GM12878 (cell line): ENCODE results near the gene HADHA. TPM values are rescaled to one million over a fixed set of nuclear protein-coding genes. Genes with fewer than 3 reads are reported as not detected.

Experiments
- ATAC-seq: fragments of 200-7000 bp; cut with Tn5 transposase; 3 replicates; pipeline ENCODE4 v1.9.1; 2020; ENCODE audit warnings: mild to moderate bottlenecking, moderate library complexity
- BruUV-seq: library from RNA; stranded (reverse); fragments of 400-500 nt; replicated peaks from 2 replicates; lab custom pipeline; 2021; lab: Mats Ljungman, UMichigan
- CTCF ChIA-PET: fragments of 300-600 bp; sonication (Branson Sonifier 250); formaldehyde crosslinking; extraction: SDS; loops from one replicate; lab custom pipeline; 2021; ENCODE audit warnings: inconsistent platforms; lab: Yijun Ruan, JAX
- POLR2A ChIA-PET: fragments of 350-600 bp; formaldehyde crosslinking; extraction: SDS; loops from one replicate; lab custom pipeline; 2021; ENCODE audit warnings: inconsistent platforms; lab: Charles Lee
- RAD21 ChIA-PET: fragments of 300-600 bp; sonication (Branson Sonifier 250); formaldehyde crosslinking; loops from one replicate; lab custom pipeline; 2023; ENCODE audit warnings: antibody characterized with exemption; ENCODE audit not compliant: unreplicated experiment; lab: Charles Lee
- SMC1A ChIA-PET: fragments of 300-600 bp; sonication (Branson Sonifier 250); formaldehyde crosslinking; loops from one replicate; lab custom pipeline; 2023; ENCODE audit not compliant: unreplicated experiment, uncharacterized antibody; lab: Charles Lee
- DNase-seq: peaks from one replicate; pipeline ENCODE4 v3.0.0-alpha.2; 2011; ENCODE audit warnings: low read depth, low spot score
- FAIRE-seq: peaks from 3 replicates; lab custom pipeline; 2011; peaks lifted over from hg19 to GRCh38; lab: Jason Lieb, UNC
- H2AFZ ChIP-seq: 2 replicates; pipeline ENCODE4 v1.6.0; 2011; ENCODE audit warnings: low read depth, low read length, control low read depth; ENCODE audit not compliant: control insufficient read depth
- H3K27ac ChIP-seq: 2 replicates; pipeline ENCODE4 v1.5.1; 2011; ENCODE audit warnings: control low read depth; ENCODE audit not compliant: control insufficient read depth, insufficient read depth
- H3K27me3 ChIP-seq, 2 experiments: replicated peaks in 1 of 2; 2 replicates each; pipeline versions ENCODE4 v1.6.0 to v1.6.1; 2011; ENCODE audit warnings: low read length in 1 of 2; ENCODE audit not compliant: control insufficient read depth in 2 of 2, insufficient read depth in 2 of 2
- H3K36me3 ChIP-seq, 2 experiments: 2 replicates each; pipeline ENCODE4 v1.5.1; 2011; ENCODE audit warnings: low read length in 1 of 2; ENCODE audit not compliant: control insufficient read depth in 2 of 2, insufficient read depth in 2 of 2
- H3K4me1 ChIP-seq: 2 replicates; pipeline ENCODE4 v1.6.1; 2011; ENCODE audit warnings: mild to moderate bottlenecking, low read length, moderate library complexity, mixed read lengths; ENCODE audit not compliant: control insufficient read depth, insufficient read depth
- H3K4me2 ChIP-seq: 2 replicates; pipeline ENCODE4 v1.6.0; 2011; ENCODE audit warnings: control low read depth; ENCODE audit not compliant: control insufficient read depth, insufficient read depth
- H3K4me3 ChIP-seq: fragments of 200-600 bp; sonication (generic); 2 replicates; pipeline ENCODE4 v1.5.1; 2016
- H3K79me2 ChIP-seq: 2 replicates; pipeline ENCODE4 v1.6.0; 2011; ENCODE audit warnings: low read length; ENCODE audit not compliant: control insufficient read depth, insufficient read depth
- H3K9ac ChIP-seq: 2 replicates; pipeline ENCODE4 v1.8.0; 2011; ENCODE audit warnings: low read length, control low read depth, mixed read lengths; ENCODE audit not compliant: control insufficient read depth, insufficient read depth
- H3K9me3 ChIP-seq: replicated peaks from 3 replicates; pipeline ENCODE4 v1.5.1; 2011; ENCODE audit warnings: mild to moderate bottlenecking, low read length; ENCODE audit not compliant: control insufficient read depth, insufficient read depth
- H4K20me1 ChIP-seq: 2 replicates; pipeline ENCODE4 v1.6.0; 2011; ENCODE audit not compliant: control insufficient read depth, insufficient read depth
- EED ChIP-seq: sonication (generic); IDR thresholded peaks from 2 replicates; pipeline ENCODE4 v1.6.1; 2016; ENCODE audit warnings: antibody characterized with exemption, low read depth
- MYC ChIP-seq: IDR thresholded peaks from 2 replicates; pipeline ENCODE4 v1.6.1; 2011; ENCODE audit warnings: mild to moderate bottlenecking, low read length, moderate library complexity, inconsistent platforms; ENCODE audit not compliant: insufficient read depth, insufficient replicate concordance, insufficient read length, severe bottlenecking
- NBN ChIP-seq: fragments of 450-650 bp; IDR thresholded peaks from 2 replicates; pipeline ENCODE4 v1.6.1; 2016
- SIN3A ChIP-seq: IDR thresholded peaks from 2 replicates; pipeline ENCODE4 v1.6.1; 2012; ENCODE audit warnings: low read depth, low read length, improper control_type of control experiment
- SMAD5 ChIP-seq: IDR thresholded peaks from 2 replicates; pipeline ENCODE4 v1.6.1; 2016; ENCODE audit warnings: antibody characterized with exemption, low read depth
- STAT3 ChIP-seq: IDR thresholded peaks from 2 replicates; pipeline ENCODE4 v1.6.1; 2011; ENCODE audit warnings: low read depth, low read length, improper control_type of control experiment
- TCF7 ChIP-seq: IDR thresholded peaks from 2 replicates; pipeline ENCODE4 v1.6.1; 2014; ENCODE audit warnings: antibody characterized with exemption, borderline replicate concordance
- WGBS: methylation state at CpG from one replicate; pipeline ENCODE4 v1.1.6; 2016; ENCODE audit warnings: low lambda C conversion rate; ENCODE audit not compliant: insufficient replicate concordance, insufficient coverage; ENCODE audit errors: missing lambda C conversion rate; 5-methylcytosine and 5-hydroxymethylcytosine counted together
- in situ Hi-C: fragments of 300-500 bp; cut with MboI; formaldehyde crosslinking; loops from 9 replicates; pipeline ENCODE4 v1.14.3; 2018; ENCODE audit warnings: mixed read lengths
- intact Hi-C: fragments of 100-400 bp; cut with micrococcal nuclease; formaldehyde crosslinking; loops from one replicate; pipeline ENCODE4 v1.14.2; 2022; ENCODE audit not compliant: unreplicated experiment
- polyA plus RNA-seq, 11 experiments: library from polyadenylated mRNA; depleted of rRNA in 4 of 11; unstranded in 6 of 11; stranded (reverse) in 5 of 11; fragments of >200 nt; fragmentation: Nextera tagmentation in 4 of 11; fragmentation: Illumina TruSeq in 1 of 11; extraction: Ambion mirVana in 4 of 11; extraction: Trizol in 1 of 11; gene quantifications; 1 replicate in 1 of 11; 2 replicates in 10 of 11; pipeline versions ENCODE4 v1.2.1 to v1.2.3, GENCODE V29; 2011 to 2016; ENCODE audit warnings: inconsistent platforms in 2 of 11, missing spikeins in 2 of 11, low read depth in 1 of 11
- total RNA-seq, 4 experiments: library from RNA; depleted of rRNA in 3 of 4; stranded (reverse); fragments of >200 nt in 3 of 4; fragmentation: Illumina TruSeq in 1 of 4; extraction: Trizol in 1 of 4; gene quantifications; 2 replicates each; pipeline versions ENCODE4 v1.2.1 to v1.2.3, GENCODE V29; 2013 to 2021
- TF ChIP-seq, protein P1 (sequence below): IDR thresholded peaks from 2 replicates; pipeline ENCODE4 v1.6.1; 2011; ENCODE audit warnings: mild to moderate bottlenecking, low read depth, low read length, moderate library complexity; ENCODE audit not compliant: insufficient replicate concordance
- TF ChIP-seq, protein P2 (sequence below): fragments of 150-350 bp; IDR thresholded peaks from 2 replicates; pipeline ENCODE4 v1.6.1; 2016; ENCODE audit warnings: low read depth, low read length
- TF ChIP-seq, protein P3 (sequence below): IDR thresholded peaks from 2 replicates; pipeline ENCODE4 v1.6.1; 2012; ENCODE audit warnings: low read depth, low read length, improper control_type of control experiment
- TF ChIP-seq, protein P4 (sequence below): fragments of 450-650 bp; IDR thresholded peaks from 2 replicates; pipeline ENCODE4 v1.6.1; 2017; ENCODE audit warnings: mild to moderate bottlenecking, low read depth, inconsistent platforms; ENCODE audit not compliant: poor library complexity, severe bottlenecking

HADHA gene
- total and polyA plus RNA-seq, 10 of the 15 experiments (the other 5 are each of a cell fraction or from before 2014, with no cell fraction given), result 109 to 207 (median 165) TPM

DNA sequence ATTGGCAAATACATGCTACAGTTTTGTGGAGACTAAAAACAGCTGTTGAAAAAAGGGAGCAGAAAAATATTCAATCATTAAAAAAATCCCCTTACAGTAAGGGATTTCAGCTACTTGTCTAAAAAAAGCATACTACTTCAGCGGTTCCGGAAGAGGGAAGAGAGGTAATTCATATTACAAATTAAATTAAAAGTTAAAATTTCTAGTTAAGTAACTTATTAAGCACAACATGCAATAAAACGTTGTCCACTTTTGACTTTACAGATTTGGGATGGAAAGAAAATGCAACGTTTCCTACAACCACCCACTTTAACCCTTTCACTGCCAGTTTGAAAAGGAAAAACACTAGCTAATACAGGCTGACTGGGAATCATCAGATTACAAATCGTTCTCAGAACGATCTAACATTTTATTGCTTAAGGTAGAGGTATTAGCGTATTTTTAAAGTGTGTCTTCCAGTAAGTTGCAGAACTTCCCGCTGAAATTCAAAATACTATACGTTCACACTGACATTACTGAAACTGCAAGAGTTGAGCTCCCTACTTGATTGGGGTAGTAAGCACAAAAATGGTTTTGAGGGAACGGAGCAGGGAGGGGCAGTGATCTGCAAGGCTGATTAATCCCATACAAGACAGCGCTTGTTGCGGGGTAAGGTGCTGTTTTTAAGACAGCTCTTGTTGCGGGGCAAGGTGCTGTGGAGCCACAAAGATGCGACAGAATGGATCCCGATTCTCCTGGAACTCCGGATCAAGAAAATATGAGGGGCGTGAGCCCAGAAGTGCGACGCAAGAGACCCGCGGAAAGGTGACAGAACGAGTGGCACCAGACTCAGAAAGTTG lies 743 bp downstream of the HADHA start:
- RAD21 ChIA-PET, result interaction anchor here (2.3 to 4.9 kb wide), 4 partner anchors 27 to 105 kb away, joined by 8 to 41 read pairs (median 12); partner anchors contain the start of gene ADGRF3
- intact Hi-C loops, result loop anchor here (1.0 to 2.0 kb wide), 2 partner anchors 87 to 102 kb away; no protein-coding TSS in a partner anchor
- TF ChIP-seq, protein P1, sequence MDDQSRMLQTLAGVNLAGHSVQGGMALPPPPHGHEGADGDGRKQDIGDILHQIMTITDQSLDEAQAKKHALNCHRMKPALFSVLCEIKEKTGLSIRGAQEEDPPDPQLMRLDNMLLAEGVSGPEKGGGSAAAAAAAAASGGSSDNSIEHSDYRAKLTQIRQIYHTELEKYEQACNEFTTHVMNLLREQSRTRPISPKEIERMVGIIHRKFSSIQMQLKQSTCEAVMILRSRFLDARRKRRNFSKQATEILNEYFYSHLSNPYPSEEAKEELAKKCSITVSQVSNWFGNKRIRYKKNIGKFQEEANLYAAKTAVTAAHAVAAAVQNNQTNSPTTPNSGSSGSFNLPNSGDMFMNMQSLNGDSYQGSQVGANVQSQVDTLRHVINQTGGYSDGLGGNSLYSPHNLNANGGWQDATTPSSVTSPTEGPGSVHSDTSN, result no peak
- TF ChIP-seq TCF7 (no peak), EED (no peak; the same call in 1 of the 2 replicates), MYC (no peak), SIN3A (peak; percentile 67), STAT3 (no peak), NBN (no peak), SMAD5 (peak; percentile 42; the same call in 1 of the 2 replicates)
- TF ChIP-seq, protein P2, sequence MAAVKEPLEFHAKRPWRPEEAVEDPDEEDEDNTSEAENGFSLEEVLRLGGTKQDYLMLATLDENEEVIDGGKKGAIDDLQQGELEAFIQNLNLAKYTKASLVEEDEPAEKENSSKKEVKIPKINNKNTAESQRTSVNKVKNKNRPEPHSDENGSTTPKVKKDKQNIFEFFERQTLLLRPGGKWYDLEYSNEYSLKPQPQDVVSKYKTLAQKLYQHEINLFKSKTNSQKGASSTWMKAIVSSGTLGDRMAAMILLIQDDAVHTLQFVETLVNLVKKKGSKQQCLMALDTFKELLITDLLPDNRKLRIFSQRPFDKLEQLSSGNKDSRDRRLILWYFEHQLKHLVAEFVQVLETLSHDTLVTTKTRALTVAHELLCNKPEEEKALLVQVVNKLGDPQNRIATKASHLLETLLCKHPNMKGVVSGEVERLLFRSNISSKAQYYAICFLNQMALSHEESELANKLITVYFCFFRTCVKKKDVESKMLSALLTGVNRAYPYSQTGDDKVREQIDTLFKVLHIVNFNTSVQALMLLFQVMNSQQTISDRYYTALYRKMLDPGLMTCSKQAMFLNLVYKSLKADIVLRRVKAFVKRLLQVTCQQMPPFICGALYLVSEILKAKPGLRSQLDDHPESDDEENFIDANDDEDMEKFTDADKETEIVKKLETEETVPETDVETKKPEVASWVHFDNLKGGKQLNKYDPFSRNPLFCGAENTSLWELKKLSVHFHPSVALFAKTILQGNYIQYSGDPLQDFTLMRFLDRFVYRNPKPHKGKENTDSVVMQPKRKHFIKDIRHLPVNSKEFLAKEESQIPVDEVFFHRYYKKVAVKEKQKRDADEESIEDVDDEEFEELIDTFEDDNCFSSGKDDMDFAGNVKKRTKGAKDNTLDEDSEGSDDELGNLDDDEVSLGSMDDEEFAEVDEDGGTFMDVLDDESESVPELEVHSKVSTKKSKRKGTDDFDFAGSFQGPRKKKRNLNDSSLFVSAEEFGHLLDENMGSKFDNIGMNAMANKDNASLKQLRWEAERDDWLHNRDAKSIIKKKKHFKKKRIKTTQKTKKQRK, result no peak
- TF ChIP-seq, protein P3, sequence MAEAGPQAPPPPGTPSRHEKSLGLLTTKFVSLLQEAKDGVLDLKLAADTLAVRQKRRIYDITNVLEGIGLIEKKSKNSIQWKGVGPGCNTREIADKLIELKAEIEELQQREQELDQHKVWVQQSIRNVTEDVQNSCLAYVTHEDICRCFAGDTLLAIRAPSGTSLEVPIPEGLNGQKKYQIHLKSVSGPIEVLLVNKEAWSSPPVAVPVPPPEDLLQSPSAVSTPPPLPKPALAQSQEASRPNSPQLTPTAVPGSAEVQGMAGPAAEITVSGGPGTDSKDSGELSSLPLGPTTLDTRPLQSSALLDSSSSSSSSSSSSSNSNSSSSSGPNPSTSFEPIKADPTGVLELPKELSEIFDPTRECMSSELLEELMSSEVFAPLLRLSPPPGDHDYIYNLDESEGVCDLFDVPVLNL, result peak; percentile 56; the same call in 1 of the 2 replicates
- TF ChIP-seq, protein P4, sequence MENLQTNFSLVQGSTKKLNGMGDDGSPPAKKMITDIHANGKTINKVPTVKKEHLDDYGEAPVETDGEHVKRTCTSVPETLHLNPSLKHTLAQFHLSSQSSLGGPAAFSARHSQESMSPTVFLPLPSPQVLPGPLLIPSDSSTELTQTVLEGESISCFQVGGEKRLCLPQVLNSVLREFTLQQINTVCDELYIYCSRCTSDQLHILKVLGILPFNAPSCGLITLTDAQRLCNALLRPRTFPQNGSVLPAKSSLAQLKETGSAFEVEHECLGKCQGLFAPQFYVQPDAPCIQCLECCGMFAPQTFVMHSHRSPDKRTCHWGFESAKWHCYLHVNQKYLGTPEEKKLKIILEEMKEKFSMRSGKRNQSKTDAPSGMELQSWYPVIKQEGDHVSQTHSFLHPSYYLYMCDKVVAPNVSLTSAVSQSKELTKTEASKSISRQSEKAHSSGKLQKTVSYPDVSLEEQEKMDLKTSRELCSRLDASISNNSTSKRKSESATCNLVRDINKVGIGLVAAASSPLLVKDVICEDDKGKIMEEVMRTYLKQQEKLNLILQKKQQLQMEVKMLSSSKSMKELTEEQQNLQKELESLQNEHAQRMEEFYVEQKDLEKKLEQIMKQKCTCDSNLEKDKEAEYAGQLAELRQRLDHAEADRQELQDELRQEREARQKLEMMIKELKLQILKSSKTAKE, result no peak

More for the DNA sequence above, 743 bp downstream of the HADHA start:
- POLR2A ChIA-PET, result interaction anchor here (0.5 to 5.1 kb wide), 7 partner anchors 9 to 209 kb away, joined by 3 to 35 read pairs (median 5); partner anchors contain the start of genes ADGRF3, RAB10 and SELENOI
- SMC1A ChIA-PET, result interaction anchor here (0.9 to 8.9 kb wide), 10 partner anchors 12 to 88 kb away, joined by 3 to 71 read pairs (median 6); no protein-coding TSS in a partner anchor
- Histone ChIP-seq H2AFZ (peak overlapping the region; percentile 93), H4K20me1 (no peaks in the 10 kb centered on the region), H3K4me2 (peak overlapping the region; percentile 84), H3K36me3 (peaks cover 0 to 3% of the 10 kb centered on the region in 2 experiments; a peak in 1 of 4 replicates), H3K4me3 (peak overlapping the region; percentile 92), H3K4me1 (peaks cover 16% of the 10 kb centered on the region), H3K27ac (peak overlapping the region; percentile 96), H3K9me3 (no peaks in the 10 kb centered on the region; the same call in 2 of the 3 replicates), H3K79me2 (peaks cover 91% of the 10 kb centered on the region), H3K27me3 (no peaks in the 10 kb centered on the region), H3K9ac (peak overlapping the region; percentile 94)
- ATAC-seq (peak; percentile 1; the same call in 1 of the 3 replicates), DNase-seq (no peak), FAIRE-seq (no peak)
- CTCF ChIA-PET, result interaction anchor here (0.6 to 1.9 kb wide), 12 partner anchors 9 to 175 kb away, joined by 3 to 7 read pairs (median 4); partner anchors contain the start of gene ADGRF3
- WGBS, result 1% methylated on average over 22 of the region's 22 CpGs
- BruUV-seq, result no TSS peak
- in situ Hi-C loops, result no loop called here
